GM21737 (cell line): ENCODE results near the gene HIRIP3.
"Not testable (repeated sequence)": the region's sequence is repeated elsewhere in the genome, so short reads cannot be mapped to it uniquely, and the experiment has no call there.

Source experiments
- ATAC-seq: cut with Tn5 transposase; IDR thresholded peaks from one replicate; pipeline ENCODE4 v1.9.1; 2021; ENCODE audit warnings: mild to moderate bottlenecking, moderate library complexity; ENCODE audit not compliant: unreplicated experiment

Gene HIRIP3

GRCh38 chr16:29961479-29962343 is 33.7 kb downstream of the HIRIP3 start, which contains the start of gene TMEM219:
TSS of gene TMEM219 (plus strand) at chr16:29962079. CDS start at chr16:29963144, 1,065 bp downstream.
- peak; percentile 89 for ATAC-seq

GRCh38 chr16:29961127-29961478 is 34.3 kb downstream of the HIRIP3 start:
- no peak for ATAC-seq

DNA sequence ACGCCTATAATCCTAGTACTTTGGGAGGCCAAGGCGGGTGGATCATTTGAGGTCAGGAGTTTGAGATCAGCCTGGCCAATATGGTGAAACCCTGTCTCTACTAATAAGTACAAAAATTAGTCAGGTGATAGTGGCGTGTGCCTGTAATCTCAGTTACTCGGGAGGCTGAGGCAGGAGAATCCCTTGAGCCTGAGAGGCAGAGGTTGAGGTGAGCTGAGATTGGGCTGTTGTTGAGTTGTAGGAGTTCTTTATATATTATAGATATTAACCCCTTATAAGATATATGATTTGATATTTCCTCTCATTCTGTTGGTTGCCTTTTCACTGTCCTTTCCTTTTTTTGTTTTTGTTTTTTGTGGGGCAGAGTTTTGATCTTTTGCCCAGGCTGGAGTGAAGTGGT is 35.6 kb downstream of the HIRIP3 start:
- not testable (repeated sequence) for ATAC-seq

- ATAC-seq, result no peak
These were observed 36.1 kb downstream of the HIRIP3 start for GRCh38 chr16:29959293-29959692.

- no peak for ATAC-seq
These were observed 36.7 kb downstream of the HIRIP3 start for GRCh38 chr16:29958756-29959155.

- no peak for ATAC-seq
These were observed 43.6 kb downstream of the HIRIP3 start for GRCh38 chr16:29951625-29952365.

DNA sequence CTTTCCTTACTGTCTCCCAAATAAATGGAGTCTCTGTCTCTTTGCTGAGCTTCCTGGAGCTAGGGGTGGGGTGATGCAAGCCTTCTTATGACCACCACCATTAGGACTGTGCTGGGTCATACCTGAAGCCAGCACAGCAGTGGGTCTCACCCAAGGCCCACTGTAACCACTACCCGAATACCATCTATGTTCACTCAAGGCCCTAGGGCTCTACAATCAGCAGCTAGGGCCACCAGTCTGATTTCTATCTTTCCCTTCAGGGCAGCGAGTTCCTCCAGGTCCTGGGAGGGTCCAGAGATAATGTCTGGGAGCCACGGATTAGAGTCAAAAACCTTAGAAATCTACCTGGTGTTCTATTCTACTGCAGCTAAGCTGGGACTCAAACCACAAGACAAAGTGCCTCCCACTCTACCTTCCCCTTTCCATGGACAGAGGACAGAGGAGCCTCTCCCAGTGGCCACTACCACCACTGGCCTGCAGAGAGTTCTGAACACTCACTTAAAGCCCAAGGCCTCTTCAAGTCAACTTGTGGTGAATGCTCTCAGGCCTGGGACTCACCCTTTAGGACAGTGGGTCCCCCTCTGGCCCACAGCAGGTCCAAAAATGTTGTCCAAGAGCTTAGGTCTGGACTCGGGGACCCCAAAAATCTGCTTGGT is 44.5 kb downstream of the HIRIP3 start:
- ATAC-seq, result no peak

DNA sequence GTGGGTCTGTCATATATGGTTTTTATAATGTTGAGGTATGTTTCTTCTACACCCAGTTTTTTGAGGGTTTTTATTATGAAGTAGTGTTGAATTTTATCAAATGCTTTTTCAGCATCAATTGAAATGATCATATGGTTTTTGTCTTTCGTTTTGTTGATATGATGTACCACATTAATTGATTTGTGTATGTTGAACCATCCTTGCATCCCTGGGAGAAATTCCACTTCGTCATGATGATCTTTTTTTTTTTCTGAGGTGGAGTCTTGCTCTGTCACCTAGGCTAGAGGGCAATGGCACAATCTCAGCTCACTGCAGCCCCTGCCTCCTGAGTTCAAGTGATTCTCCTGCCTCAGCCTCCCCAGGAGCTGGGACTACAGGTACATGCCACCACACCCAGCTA is 47.5 kb downstream of the HIRIP3 start:
- ATAC-seq, result no peak

GRCh38 chr16:29943846-29944799 is 51.3 kb downstream of the HIRIP3 start:
- no peak for ATAC-seq
